ENCODE measurements around the gene KLHL17. TPM values are rescaled to one million over a fixed set of nuclear protein-coding genes. Genes with fewer than 3 reads are reported as not detected.
A peak's percentile ranks its signal among the peaks of the same experiment; 100 is the strongest.

Gene KLHL17
- total RNA-seq, 1 experiment from 2014 or later: 32.1 TPM

DNA sequence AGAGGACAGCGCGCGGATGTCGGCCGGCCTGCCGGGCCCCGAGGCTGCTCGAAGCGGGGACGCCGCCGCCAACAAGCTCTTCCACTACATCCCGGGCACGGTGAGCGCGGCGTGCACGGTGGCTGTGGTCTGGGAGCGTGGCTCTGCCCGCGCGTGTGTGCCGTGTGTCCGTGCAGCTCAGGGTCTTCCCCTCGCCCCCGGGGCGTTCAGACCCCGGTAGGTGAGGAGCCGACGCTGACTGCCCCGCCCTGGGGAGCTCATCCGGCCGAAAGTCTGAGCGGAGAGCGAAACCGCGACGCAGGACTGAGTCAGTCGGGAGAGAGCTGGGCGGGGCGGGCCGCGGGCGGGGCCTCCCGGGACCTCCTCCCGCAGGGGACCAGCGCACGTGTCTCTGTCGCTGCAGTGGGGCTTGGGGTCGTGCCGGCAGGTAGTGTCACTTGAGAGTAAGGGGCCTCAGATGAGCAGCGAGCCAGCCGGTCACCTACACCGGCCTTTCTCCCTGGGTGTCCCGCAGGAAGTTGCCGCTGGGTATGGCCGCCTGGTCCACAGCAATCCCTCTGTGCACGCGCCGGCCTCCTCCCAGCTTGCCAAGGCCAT, 6.4 kb downstream of the KLHL17 start:
- POLR2A ChIA-PET (ENCODE audit: unreplicated experiment): interaction anchor here (0.6 to 1.0 kb wide), 4 partner anchors 8 to 270 kb away, joined by 3 to 6 read pairs (median 5); partner anchors contain the start of gene NOC2L
- Histone ChIP-seq H2AFZ (ENCODE audit: low read length) (peak overlapping the region; percentile 43), H3K4me1 (ENCODE audit: insufficient read depth, low read length) (peaks cover 25% of the 10 kb centered on the region), H3K27ac (ENCODE audit: low read length) (peak overlapping the region; percentile 99), H4K20me1 (ENCODE audit: low read length) (no peaks in the 10 kb centered on the region), H3K79me2 (ENCODE audit: low read length) (peaks cover 15% of the 10 kb centered on the region), H3K9me2 (replicated peaks; ENCODE audit: low read length) (no peaks in the 10 kb centered on the region), H3K36me3 (ENCODE audit: low read depth, low read length) (no peaks in the 10 kb centered on the region), H3K4me3 (ENCODE audit: low read length) (peak overlapping the region; percentile 79), H3F3A (ENCODE audit: low read length, unreplicated experiment) (no peaks in the 10 kb centered on the region), H3K4me2 (ENCODE audit: low read length) (peak overlapping the region; percentile 98), H3K27me3 (ENCODE audit: low read length) (no peaks in the 10 kb centered on the region), H3K9ac (ENCODE audit: low read length) (peak overlapping the region; percentile 99), H3K9me3 (ENCODE audit: low read length) (no peaks in the 10 kb centered on the region)
- DNase-seq: peak; percentile 88
- intact Hi-C loops (cut with micrococcal nuclease): no loop called here
- ATAC-seq: peak; percentile 79
- TF ChIP-seq, protein P1, sequence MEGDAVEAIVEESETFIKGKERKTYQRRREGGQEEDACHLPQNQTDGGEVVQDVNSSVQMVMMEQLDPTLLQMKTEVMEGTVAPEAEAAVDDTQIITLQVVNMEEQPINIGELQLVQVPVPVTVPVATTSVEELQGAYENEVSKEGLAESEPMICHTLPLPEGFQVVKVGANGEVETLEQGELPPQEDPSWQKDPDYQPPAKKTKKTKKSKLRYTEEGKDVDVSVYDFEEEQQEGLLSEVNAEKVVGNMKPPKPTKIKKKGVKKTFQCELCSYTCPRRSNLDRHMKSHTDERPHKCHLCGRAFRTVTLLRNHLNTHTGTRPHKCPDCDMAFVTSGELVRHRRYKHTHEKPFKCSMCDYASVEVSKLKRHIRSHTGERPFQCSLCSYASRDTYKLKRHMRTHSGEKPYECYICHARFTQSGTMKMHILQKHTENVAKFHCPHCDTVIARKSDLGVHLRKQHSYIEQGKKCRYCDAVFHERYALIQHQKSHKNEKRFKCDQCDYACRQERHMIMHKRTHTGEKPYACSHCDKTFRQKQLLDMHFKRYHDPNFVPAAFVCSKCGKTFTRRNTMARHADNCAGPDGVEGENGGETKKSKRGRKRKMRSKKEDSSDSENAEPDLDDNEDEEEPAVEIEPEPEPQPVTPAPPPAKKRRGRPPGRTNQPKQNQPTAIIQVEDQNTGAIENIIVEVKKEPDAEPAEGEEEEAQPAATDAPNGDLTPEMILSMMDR (conservative IDR thresholded peaks at IDR 0.05; ENCODE audit: low read depth, low read length): no peak
- TF ChIP-seq EZH2phosphoT487 (IDR thresholded peaks at IDR 0.05; ENCODE audit: borderline replicate concordance, low read length): no peak
- TF ChIP-seq EZH2 (IDR thresholded peaks at IDR 0.05; ENCODE audit: low read length, unreplicated experiment): no peak
- CTCF ChIA-PET: interaction anchor here (0.5 to 1.1 kb wide), 5 partner anchors 9 to 97 kb away, joined by 3 to 14 read pairs (median 4); no protein-coding TSS in a partner anchor
- no TSS peak for BruUV-seq (replicated peaks)

DNA sequence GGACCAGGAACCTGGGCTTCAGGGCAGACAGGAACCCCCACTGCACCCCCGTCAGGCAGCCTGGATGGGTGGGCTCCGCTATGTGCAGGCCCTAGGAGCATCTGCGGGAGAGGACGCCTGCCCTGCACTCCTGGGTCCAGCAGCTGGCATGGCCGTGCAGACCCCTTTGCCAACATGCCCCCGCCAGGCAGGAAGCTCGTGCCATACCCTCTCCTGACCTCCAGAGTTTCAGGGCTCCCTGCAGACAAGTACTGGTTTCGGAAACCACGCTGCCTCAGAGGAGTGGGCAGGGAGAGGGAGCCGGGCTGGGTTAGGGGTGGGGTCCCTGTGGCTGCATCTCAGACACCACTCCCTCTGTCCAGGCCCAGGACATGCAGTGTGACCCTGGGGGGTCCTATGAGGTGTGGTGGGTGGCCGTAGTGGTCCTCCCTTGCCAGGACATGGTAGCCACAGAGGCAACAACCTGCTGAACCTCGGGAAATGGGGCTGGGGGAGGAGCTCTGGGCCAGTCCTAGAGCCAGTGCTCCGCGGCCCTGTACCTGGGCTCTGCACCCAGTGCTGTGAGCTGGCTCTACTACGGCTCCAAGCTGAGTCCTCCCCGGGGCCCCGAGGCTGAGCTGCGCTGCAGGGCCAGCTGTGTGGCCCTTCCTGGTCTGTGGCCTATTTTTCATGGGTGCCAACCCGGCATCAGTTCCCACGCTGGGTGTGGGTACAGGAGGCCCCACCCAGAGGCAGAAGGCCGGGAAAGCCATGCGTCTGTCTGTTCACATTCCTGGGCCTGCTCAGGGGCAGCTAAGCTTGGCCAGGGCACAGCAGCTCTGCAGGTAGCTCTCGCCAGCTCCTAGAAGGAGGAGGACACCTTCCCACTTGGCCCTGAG, 7.3 kb downstream of the KLHL17 start:
- Histone ChIP-seq H3K9me2 (replicated peaks; ENCODE audit: low read length) (no peaks in the 10 kb centered on the region), H3K36me3 (ENCODE audit: low read depth, low read length) (no peaks in the 10 kb centered on the region), H3K4me1 (ENCODE audit: insufficient read depth, low read length) (peaks cover 25% of the 10 kb centered on the region), H3K27ac (ENCODE audit: low read length) (peak overlapping the region; percentile 99), H3K4me3 (ENCODE audit: low read length) (peak overlapping the region; percentile 79), H3K9ac (ENCODE audit: low read length) (peak overlapping the region; percentile 99), H2AFZ (ENCODE audit: low read length) (no peak overlapping the region), H3K79me2 (ENCODE audit: low read length) (peaks cover 15% of the 10 kb centered on the region), H3K27me3 (ENCODE audit: low read length) (no peaks in the 10 kb centered on the region), H3K9me3 (ENCODE audit: low read length) (no peaks in the 10 kb centered on the region), H4K20me1 (ENCODE audit: low read length) (no peaks in the 10 kb centered on the region), H3F3A (ENCODE audit: low read length, unreplicated experiment) (no peaks in the 10 kb centered on the region), H3K4me2 (ENCODE audit: low read length) (peak overlapping the region; percentile 98)
- intact Hi-C loops (cut with micrococcal nuclease): no loop called here
- TSS peak; percentile 24 for BruUV-seq (replicated peaks)
- CTCF ChIA-PET: interaction anchor here (1.1 kb wide), 2 partner anchors 8 to 97 kb away, joined by 4 to 14 read pairs; no protein-coding TSS in a partner anchor
- TF ChIP-seq, protein P1 (conservative IDR thresholded peaks at IDR 0.05; ENCODE audit: low read depth, low read length): no peak
- TF ChIP-seq EZH2 (IDR thresholded peaks at IDR 0.05; ENCODE audit: low read length, unreplicated experiment) (no peak), EZH2phosphoT487 (IDR thresholded peaks at IDR 0.05; ENCODE audit: borderline replicate concordance, low read length) (no peak)
- DNase-seq (no peak), ATAC-seq (no peak)
- POLR2A ChIA-PET (ENCODE audit: unreplicated experiment): interaction anchor here (0.6 kb wide), 1 partner anchor 111 kb away, joined by 3 read pairs; no protein-coding TSS in a partner anchor

Measured in PC-3 (cell line).